Activated T-helper 1 cell treated with anti-CD3 and anti-CD28 coated beads, Interleukin-12 subunit alpha, Interleukin-12 subunit beta, Interleukin-2, Interleukin-4 antibody, amounts not matched to agents 30 ng/mL and 10 ng/mL and 1 ng/mL, durations not matched to agents 14 hours and 24 hours and 36 hours (primary cell): ENCODE results near the gene C12orf76. TPM values are rescaled to one million over a fixed set of nuclear protein-coding genes. Genes with fewer than 3 reads are reported as not detected.
"Not testable (repeated sequence)": the region's sequence is repeated elsewhere in the genome, so short reads cannot be mapped to it uniquely, and the experiment has no call there.

Source experiments
- DNase-seq: peaks from one replicate; pipeline ENCODE4 v3.0.0; 2021; ENCODE audit warnings: low spot score
- H3K27ac Mint-ChIP-seq: one replicate; pipeline ENCODE4 v1.8.0; 2021; ENCODE audit warnings: mild to moderate bottlenecking, mixed read lengths
- H3K27me3 Mint-ChIP-seq: one replicate; pipeline ENCODE4 v1.8.0; 2022; ENCODE audit warnings: mild to moderate bottlenecking, moderate library complexity, mixed read lengths; ENCODE audit not compliant: insufficient read depth
- H3K36me3 Mint-ChIP-seq: one replicate; pipeline ENCODE4 v1.8.0; 2021; ENCODE audit warnings: low read depth, mixed read lengths
- H3K4me1 Mint-ChIP-seq: one replicate; pipeline ENCODE4 v1.8.0; 2021; ENCODE audit warnings: low read depth, mixed read lengths
- H3K4me3 Mint-ChIP-seq: one replicate; pipeline ENCODE4 v1.8.0; 2021; ENCODE audit warnings: mild to moderate bottlenecking, moderate library complexity, mixed read lengths
- H3K9me3 Mint-ChIP-seq: one replicate; pipeline ENCODE4 v1.8.0; 2021; ENCODE audit warnings: mixed read lengths
- intact Hi-C: fragments of 100-400 bp; cut with micrococcal nuclease; formaldehyde crosslinking; loops from one replicate; pipeline ENCODE4 v1.15.1; 2024
- total RNA-seq: library from RNA; stranded (reverse); gene quantifications from 2 replicates; pipeline ENCODE4 v1.2.3, GENCODE V29; 2022

The C12orf76 gene, protein sequence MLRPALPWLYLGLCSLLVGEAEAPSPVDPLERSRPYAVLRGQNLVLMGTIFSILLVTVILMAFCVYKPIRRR
- 20.3 and 20.8 TPM in 2 replicates for total RNA-seq

DNA sequence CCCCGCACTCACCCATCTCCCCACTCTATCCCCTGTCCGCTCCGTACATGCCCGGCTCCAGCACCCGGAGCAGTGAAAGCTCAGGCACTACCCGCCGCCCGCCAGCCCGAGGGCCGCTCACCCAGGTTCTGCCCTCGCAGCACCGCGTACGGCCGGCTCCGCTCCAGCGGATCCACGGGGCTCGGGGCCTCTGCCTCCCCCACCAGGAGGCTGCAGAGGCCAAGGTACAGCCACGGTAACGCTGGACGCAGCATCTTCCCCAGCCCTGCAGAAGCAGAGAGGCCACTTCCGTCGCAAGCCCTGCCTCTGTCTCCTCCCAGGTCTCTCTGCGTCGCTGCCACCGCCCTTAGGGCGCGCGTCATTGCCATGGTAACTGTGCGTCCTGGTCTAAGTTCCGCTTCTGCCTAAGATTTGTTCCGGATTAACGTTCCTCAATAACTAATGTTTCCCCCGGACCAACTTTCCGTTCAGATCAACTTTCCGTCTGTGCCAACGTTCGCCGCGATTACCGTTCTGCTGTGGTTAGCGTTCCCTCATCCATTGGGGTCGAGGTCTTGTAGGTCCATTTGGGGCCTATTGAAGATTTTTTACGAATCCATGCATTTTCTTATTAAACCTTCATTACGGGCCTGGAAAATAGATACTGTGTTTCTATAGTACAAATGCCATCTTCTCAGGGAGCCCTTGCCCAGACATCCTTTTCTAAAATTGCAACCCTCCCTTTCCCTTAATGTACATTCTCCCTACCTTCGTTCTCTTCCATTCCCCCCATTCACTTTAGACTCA, at the start of gene C12orf76:
Gene C12orf76 (minus strand): TSS at position 281 of the 786 bp plus-strand sequence. CDS start 27 bp downstream, at position 254.
- peak; percentile 89 for DNase-seq
- peaks cover 5% of the 10 kb centered on the region for H3K36me3 Mint-ChIP-seq
- H3K4me1 Mint-ChIP-seq, result peaks cover 34% of the 10 kb centered on the region
- no peaks in the 10 kb centered on the region for H3K9me3 Mint-ChIP-seq
- H3K27me3 Mint-ChIP-seq, result no peaks in the 10 kb centered on the region
- intact Hi-C loops, result loop anchor here (1.0 to 5.0 kb wide), 7 partner anchors 8 to 234 kb away; partner anchors contain the start of genes ATP2A2, GIT2 and IFT81
- H3K4me3 Mint-ChIP-seq, result peak within 1 kb of the TSS; percentile 84
- peak within 1 kb of the TSS; percentile 91 for H3K27ac Mint-ChIP-seq

DNA sequence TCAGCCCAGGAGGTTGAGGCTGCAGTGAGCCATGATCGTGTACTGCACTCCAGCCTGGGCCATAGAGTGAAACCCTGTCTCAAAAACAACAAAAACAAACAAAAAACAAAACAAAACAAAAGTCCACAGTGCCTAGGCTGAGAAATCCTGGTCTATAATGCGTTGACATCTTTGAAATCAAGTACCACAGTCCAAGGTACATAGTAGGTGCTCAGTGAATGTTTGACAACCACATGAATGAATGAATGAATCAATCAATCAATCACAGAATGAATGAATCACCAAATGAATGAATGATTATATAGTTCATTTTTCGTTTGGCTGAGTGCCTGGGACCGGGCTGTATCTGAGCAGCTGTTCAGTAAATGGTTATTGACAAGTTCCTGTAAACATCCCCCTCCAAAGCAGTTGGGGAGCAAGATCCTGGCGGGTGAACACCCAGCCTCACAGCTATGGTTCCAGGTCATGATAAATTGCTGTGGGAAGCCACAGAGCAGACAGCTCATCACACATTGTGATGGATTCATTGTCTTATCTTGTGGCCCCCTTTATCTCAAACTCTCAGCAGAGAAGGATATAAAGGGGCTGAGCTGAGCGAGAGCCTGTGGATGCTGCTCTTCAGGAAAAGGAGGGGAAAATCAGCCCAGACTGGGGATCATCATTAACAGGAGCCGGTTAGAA, 45.4 kb upstream of the C12orf76 start:
- H3K4me3 Mint-ChIP-seq, result no peak overlapping the region
- H3K4me1 Mint-ChIP-seq, result no peaks in the 10 kb centered on the region
- no peaks in the 10 kb centered on the region for H3K9me3 Mint-ChIP-seq
- intact Hi-C loops, result no loop called here
- peaks cover 25% of the 10 kb centered on the region for H3K27me3 Mint-ChIP-seq
- no peak overlapping the region for H3K27ac Mint-ChIP-seq
- H3K36me3 Mint-ChIP-seq, result no peaks in the 10 kb centered on the region
- no peak for DNase-seq

DNA sequence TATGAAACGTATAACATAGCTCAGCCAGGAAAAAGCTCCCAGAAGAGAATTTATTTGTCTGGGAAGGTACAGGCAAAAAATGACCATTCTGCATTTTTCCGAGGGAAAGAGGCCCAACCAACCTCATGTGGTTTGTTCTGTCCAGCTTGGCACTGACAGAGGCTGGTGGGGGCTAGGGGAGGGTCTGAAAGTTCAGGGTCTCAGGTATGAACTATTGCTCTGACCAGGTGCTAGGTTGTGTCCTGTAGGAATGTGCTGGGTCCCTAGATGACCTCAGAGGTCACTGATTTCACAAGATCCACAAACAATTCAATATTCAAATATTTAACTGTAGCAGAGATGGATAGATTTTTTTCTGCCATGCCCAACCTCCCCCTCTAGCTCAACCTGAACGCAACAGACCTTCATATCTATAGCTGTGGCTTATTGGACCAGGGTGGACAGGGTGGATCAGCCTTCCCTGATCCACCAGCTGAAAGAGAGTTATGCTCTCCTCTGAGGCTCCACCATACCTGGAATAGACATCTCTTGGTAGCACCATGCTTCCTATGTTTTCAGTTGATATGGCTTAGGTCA, 42.9 kb upstream of the C12orf76 start:
- no peaks in the 10 kb centered on the region for H3K4me1 Mint-ChIP-seq
- H3K27ac Mint-ChIP-seq, result no peak overlapping the region
- H3K27me3 Mint-ChIP-seq, result peaks cover 38% of the 10 kb centered on the region
- no peak for DNase-seq
- intact Hi-C loops, result no loop called here
- no peaks in the 10 kb centered on the region for H3K9me3 Mint-ChIP-seq
- H3K4me3 Mint-ChIP-seq, result no peak overlapping the region
- H3K36me3 Mint-ChIP-seq, result no peaks in the 10 kb centered on the region

DNA sequence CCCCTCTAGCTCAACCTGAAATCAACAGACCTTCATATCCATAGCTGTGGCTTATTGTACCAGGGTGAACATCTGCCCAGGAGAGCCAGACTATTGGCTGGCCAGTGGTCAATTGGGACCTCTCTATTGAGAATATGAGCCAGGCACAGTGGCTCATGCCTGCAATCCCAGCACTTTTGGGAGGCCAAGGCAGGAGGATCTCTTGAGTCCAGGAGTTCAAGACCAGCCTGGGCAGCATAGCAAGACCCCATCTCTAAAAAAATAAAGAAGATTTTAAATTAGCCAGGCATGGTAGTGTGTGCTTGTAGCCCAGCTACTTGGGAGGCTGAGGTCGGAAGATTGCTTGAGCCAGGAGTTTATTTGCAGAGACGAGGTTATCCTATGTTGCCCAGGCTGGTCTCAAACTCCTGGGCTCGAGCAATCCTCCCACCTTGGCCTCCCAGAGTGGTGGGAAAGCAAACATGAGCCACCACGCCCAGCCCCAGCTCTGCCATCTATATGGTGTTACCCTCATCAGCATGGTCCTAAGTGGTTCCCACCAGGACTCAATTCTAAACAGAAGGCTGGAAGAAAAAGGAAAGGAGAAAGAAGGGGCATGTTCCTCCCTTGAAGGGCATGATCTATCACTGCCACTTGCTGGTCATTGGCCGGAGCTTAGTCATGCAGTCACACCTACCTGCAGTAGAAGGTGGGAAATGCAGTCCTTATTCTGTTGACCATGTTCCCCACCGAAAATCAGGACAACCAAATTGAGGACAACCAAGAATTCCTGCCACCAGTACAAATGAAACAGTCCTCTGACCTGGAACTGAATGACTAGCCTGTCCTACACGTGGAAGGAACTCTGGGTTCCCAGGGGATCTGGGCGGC, 42.2 kb upstream of the C12orf76 start:
- Mint-ChIP-seq H3K36me3 (peaks cover 1% of the 10 kb centered on the region), H3K9me3 (no peaks in the 10 kb centered on the region), H3K27ac (no peak overlapping the region), H3K4me3 (no peak overlapping the region), H3K27me3 (peaks cover 41% of the 10 kb centered on the region), H3K4me1 (no peaks in the 10 kb centered on the region)
- intact Hi-C loops, result no loop called here
- DNase-seq, result no peak

DNA sequence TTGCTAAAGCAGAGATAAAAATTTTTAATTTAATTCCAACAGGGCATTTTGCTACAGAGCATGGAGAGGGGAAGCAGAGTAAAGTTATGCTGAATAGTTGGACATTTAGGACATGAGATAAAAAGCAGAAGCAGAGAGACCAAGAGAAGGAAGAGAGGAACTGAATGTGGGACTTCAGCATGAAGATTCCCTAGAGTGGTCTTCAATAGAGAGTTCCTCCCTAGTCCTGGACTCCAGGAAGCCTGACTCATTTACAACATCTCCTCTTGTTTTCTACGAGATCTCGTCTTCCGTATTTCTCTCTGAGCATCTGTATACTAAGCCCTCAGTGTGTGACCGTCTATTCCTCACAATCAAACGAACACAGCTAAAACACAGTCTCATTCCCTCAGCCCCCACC, 40.6 kb upstream of the C12orf76 start:
- H3K9me3 Mint-ChIP-seq, result no peaks in the 10 kb centered on the region
- intact Hi-C loops, result no loop called here
- no peak overlapping the region for H3K27ac Mint-ChIP-seq
- peaks cover 1% of the 10 kb centered on the region for H3K36me3 Mint-ChIP-seq
- DNase-seq, result no peak
- H3K4me1 Mint-ChIP-seq, result no peaks in the 10 kb centered on the region
- peaks cover 40% of the 10 kb centered on the region for H3K27me3 Mint-ChIP-seq
- no peak overlapping the region for H3K4me3 Mint-ChIP-seq

DNA sequence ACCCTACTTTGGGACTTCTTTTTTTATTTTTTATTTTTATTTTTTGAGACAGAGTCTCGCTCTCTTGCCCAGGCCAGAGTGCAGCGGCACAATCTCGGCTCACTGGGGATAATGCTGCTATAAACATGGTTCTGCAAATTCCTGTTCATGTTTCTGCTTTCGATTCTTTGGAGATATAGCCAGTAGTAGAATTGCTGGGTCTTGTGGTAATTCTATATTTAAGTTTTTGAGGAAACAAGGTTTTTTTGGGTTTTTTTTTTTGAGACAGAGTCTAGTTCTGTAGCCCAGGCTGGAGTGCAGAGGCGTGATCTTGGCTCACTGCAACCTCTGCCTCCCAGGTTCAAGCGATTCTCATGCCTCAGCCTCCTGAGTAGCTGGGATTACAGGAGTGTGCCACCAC, 39.9 kb upstream of the C12orf76 start:
- H3K27me3 Mint-ChIP-seq, result peaks cover 40% of the 10 kb centered on the region
- DNase-seq, intact Hi-C loops, H3K36me3 Mint-ChIP-seq, H3K27ac Mint-ChIP-seq, H3K9me3 Mint-ChIP-seq, H3K4me3 Mint-ChIP-seq, H3K4me1 Mint-ChIP-seq: not testable (repeated sequence)

DNA sequence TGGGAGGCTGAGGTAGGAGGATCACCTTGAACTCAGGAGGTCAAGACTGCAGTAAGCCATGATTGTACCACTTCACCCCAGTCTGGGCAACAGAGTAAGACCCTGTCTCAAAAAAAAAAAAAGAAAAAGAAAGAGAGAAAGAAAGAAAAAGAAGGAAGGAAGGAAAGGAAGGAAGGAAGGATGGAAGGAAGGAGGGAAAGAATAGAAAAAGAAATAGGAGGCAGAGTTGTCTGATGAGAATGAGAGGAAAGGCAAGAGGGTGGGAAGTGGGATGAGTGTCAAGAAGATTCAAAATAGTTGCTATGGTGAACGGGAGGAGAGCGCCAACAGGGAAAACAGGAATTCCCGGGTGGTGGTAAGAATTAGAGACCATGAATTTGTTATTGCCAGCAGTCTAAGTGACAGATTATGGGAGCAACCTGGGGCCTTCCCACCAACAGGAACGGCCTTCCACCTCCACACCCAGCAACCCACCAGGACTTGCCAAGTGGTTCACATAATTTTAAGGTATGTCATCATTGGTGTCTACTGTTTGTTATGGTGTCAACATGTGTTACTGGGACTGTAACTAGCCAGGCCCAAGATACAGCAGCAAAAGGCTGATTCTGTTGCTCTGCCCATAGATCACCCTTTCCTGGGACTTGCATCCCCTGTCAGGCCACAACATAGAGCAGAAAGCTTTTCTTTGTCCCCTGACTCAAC, 36.1 kb upstream of the C12orf76 start:
- Mint-ChIP-seq H3K9me3 (peaks cover 5% of the 10 kb centered on the region), H3K4me3 (no peak overlapping the region), H3K4me1 (peaks cover 22% of the 10 kb centered on the region), H3K27ac (peak overlapping the region; percentile 2), H3K27me3 (peaks cover 26% of the 10 kb centered on the region), H3K36me3 (peaks cover 4% of the 10 kb centered on the region)
- DNase-seq, result no peak
- intact Hi-C loops, result no loop called here

DNA sequence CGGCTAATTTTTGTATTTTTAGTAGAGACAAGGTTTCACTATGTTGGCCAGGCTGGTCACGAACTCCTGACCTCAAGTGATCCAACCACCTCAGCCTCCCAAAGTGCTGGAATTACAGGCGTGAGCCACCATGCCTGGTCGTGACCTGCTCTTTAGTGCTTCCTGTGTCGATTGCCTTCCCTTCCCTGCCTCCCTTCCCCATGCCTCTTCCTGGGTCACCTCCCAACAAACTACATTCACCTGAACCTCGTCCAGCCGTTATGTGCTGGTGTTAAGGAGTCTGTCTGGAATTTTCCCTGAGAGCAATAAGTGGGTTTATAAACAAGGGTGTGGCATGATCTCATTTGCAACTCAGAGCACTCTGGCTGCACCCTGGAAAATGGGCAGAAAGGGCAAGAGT, 32.1 kb upstream of the C12orf76 start:
- Mint-ChIP-seq H3K36me3 (peaks cover 5% of the 10 kb centered on the region), H3K9me3 (peaks cover 9% of the 10 kb centered on the region), H3K4me1 (peaks cover 43% of the 10 kb centered on the region), H3K27ac (peak overlapping the region; percentile 37), H3K4me3 (no peak overlapping the region), H3K27me3 (peaks cover 3% of the 10 kb centered on the region)
- no peak for DNase-seq
- intact Hi-C loops, result no loop called here

DNA sequence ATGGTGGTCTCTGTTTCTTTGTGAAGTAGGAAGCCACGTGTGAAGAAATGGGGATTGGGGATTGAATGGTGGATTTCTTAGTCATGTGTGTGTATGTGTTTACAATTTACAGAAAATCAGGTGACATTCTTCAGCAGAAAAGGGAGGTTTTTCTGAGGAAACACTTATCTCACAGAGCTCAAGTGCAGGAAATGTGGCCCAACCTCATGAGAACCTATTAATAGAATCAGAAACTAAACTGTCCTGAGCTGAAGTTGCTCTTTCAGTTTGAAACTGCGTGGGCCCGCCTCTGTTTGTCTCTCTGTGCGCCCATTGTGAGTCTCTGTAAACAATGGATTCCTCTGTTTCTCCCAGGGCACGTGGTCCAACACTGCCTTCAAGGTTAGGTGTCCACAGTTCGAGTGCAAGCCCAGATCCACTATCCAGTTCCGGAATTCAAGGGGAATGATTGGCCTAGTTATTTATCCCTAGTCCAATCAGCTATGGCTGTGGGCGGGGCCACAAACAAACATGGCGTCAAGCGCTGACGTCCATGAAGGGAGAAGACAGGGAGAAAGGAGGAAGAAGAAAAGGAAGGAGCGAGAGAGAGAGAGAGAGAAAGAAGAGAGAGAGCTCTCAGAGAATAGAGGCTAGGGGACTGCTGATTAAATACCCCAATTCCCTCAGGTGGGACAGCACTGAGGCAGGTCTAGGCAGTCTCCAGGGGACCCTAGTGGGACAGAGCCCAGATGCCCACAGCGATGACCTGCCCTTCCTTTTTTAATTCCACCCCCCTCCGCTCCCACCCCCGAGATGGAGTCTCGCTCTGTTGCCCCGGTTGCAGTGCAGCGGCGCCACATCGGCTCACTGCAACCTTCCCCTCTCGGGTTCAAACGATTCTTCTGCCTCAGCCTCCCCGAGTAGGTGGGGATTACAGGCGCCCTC, 31.4 kb upstream of the C12orf76 start:
- Mint-ChIP-seq H3K9me3 (peaks cover 9% of the 10 kb centered on the region), H3K27ac (peak overlapping the region; percentile 98), H3K4me3 (peak overlapping the region; percentile 66), H3K36me3 (peaks cover 5% of the 10 kb centered on the region), H3K27me3 (no peaks in the 10 kb centered on the region), H3K4me1 (peaks cover 43% of the 10 kb centered on the region)
- intact Hi-C loops, result loop anchor here (1.0 kb wide), 7 partner anchors 19 to 499 kb away; partner anchors contain the start of genes ATP2A2, C12orf76 and IFT81
- peak; percentile 76 for DNase-seq

DNA sequence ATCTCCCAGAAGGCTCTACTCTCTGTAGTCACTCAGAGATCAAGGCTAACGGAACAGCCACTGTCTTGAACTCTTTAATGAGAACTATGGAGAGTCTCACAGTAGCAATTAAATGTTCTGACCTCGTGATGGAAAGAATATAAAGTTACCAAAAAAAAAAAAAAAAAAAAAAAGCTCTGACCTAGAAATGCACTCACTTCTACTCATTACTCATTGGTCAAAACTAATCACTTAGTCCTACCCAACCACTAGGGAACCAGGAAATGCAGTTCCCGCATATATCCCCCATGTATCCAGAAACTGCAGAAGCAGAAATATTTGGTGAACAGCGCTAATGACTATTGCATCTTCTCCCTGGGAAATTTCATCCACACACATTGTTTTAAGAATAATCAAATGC, 29.5 kb upstream of the C12orf76 start:
- DNase-seq, result no peak
- no peaks in the 10 kb centered on the region for H3K27me3 Mint-ChIP-seq
- intact Hi-C loops, result no loop called here
- peaks cover 8% of the 10 kb centered on the region for H3K36me3 Mint-ChIP-seq
- H3K27ac Mint-ChIP-seq, result no peak overlapping the region
- H3K9me3 Mint-ChIP-seq, result peaks cover 9% of the 10 kb centered on the region
- H3K4me1 Mint-ChIP-seq, result peaks cover 61% of the 10 kb centered on the region
- no peak overlapping the region for H3K4me3 Mint-ChIP-seq

DNA sequence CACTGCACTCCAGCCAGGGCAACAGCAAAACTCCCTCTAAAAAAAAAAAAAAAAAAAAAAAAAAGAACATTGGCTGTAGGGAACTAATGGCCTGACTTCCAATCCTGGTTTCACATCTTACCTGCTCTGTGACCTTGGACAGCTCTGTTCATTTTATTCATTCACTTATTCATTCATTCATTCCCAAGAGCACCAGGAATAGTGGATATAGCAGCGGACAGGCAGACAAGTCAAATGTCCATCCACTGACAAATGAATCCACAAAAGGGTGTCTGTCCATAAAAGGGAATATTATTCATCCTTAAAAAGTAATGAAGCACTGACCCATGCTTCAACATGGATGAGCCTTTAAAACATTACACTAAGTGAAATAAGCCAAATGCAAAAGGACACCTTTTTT, 27.6 kb upstream of the C12orf76 start:
- Mint-ChIP-seq H3K9me3 (peaks cover 18% of the 10 kb centered on the region), H3K27ac (no peak overlapping the region), H3K27me3 (no peaks in the 10 kb centered on the region), H3K4me3 (no peak overlapping the region), H3K36me3 (peaks cover 17% of the 10 kb centered on the region), H3K4me1 (peaks cover 68% of the 10 kb centered on the region)
- intact Hi-C loops, result no loop called here
- no peak for DNase-seq
